ENCODE data around the gene SLC27A1. TPM values are rescaled to one million over a fixed set of nuclear protein-coding genes. Genes with fewer than 3 reads are reported as not detected.

SLC27A1 gene
- total and polyA plus RNA-seq, 9 of the 15 experiments (the other 6 are each of a cell fraction or from before 2014, with no cell fraction given) = 0.06 to 3.0 (median 1.1) TPM

GRCh38 chr19:17539238-17540117, 69.2 kb downstream of the SLC27A1 start (continued):
- no peak for TF ChIP-seq ETV6 (IDR thresholded peaks at IDR 0.05; ENCODE audit: borderline replicate concordance in 1 of 2, low read depth in 2 of 2, low read length in 1 of 2)
- no peak for TF ChIP-seq ETV6 (CRISPR knock-in tag; IDR thresholded peaks at IDR 0.05; ENCODE audit: borderline replicate concordance)
- no peak for TF ChIP-seq MCM5 (IDR thresholded peaks at IDR 0.05; ENCODE audit: low read depth)
- TF ChIP-seq ZNF197 (CRISPR knock-in tag; IDR thresholded peaks at IDR 0.05; ENCODE audit: low read depth) = no peak
- no peak for TF ChIP-seq RBBP5 (IDR thresholded peaks at IDR 0.05; ENCODE audit: borderline replicate concordance, insufficient read depth, low read length, poor library complexity, severe bottlenecking)
- no peak for TF ChIP-seq ELF4 (CRISPR knock-in tag; IDR thresholded peaks at IDR 0.05)
- no peak for TF ChIP-seq KDM1A (IDR thresholded peaks at IDR 0.05)
- TF ChIP-seq PRPF4 (IDR thresholded peaks at IDR 0.05; ENCODE audit: insufficient read depth, low read depth, low read length, poor library complexity, severe bottlenecking) = no peak
- TF ChIP-seq ZFP36 (IDR thresholded peaks at IDR 0.05; ENCODE audit: low read depth, low read length, partially characterized antibody) = no peak
- TF ChIP-seq FIP1L1 (IDR thresholded peaks at IDR 0.05; ENCODE audit: low read depth, low read length, poor library complexity, severe bottlenecking) = no peak
- TF ChIP-seq CREB3 (tag; conservative IDR thresholded peaks at IDR 0.05; ENCODE audit: low read depth) = no peak
- no peak for TF ChIP-seq KHSRP (IDR thresholded peaks at IDR 0.05)
- TF ChIP-seq L3MBTL2 (IDR thresholded peaks at IDR 0.05) = peak; percentile 92
- no peak for TF ChIP-seq ZNF277 (CRISPR knock-in tag; IDR thresholded peaks at IDR 0.05; ENCODE audit: borderline replicate concordance)
- peak; percentile 55 to 89 for TF ChIP-seq E2F6 (IDR thresholded peaks at IDR 0.05; ENCODE audit: borderline replicate concordance in 1 of 2, extremely low read depth in 1 of 2, insufficient read depth in 1 of 2, insufficient read length in 1 of 2, low read depth in 1 of 2, low read length in 1 of 2, poor library complexity in 1 of 2, severe bottlenecking in 1 of 2)
- no peak for TF ChIP-seq BDP1 (IDR thresholded peaks at IDR 0.05; ENCODE audit: insufficient read depth, insufficient read length)
- no peak for TF ChIP-seq ELK3 (CRISPR knock-in tag; IDR thresholded peaks at IDR 0.05)
- TF ChIP-seq GMEB1 (CRISPR knock-in tag; IDR thresholded peaks at IDR 0.05) = no peak
